ENCODE data around the gene FGF22. TPM values are rescaled to one million over a fixed set of nuclear protein-coding genes. Genes with fewer than 3 reads are reported as not detected.
"Not testable (repeated sequence)": the region's sequence is repeated elsewhere in the genome, so short reads cannot be mapped to it uniquely, and the experiment has no call there.

FGF22 gene
- total RNA-seq, 2 experiments from 2014 or later, result not detected

- ATAC-seq, result no peak
- H3K4me1 Mint-ChIP-seq, result peaks cover 46% of the 10 kb centered on the region
Measured at GRCh38 chr19:658916-659839, 19.5 kb downstream of the FGF22 start.

GRCh38 chr19:660793-661426, 21.2 kb downstream of the FGF22 start:
- peak overlapping the region; percentile 94 for H3K4me3 Mint-ChIP-seq
- CTCF ChIA-PET, result interaction anchor here (0.9 to 2.2 kb wide), 4 partner anchors 19 to 323 kb away, joined by 3 to 9 read pairs (median 4); partner anchors contain the start of gene WDR18
- peak overlapping the region; percentile 95 for H3K27ac Mint-ChIP-seq
- H3K27me3 Mint-ChIP-seq, result no peaks in the 10 kb centered on the region
- H3K36me3 Mint-ChIP-seq, result peaks cover 5% of the 10 kb centered on the region
- no peak for DNase-seq
- H3K9me3 Mint-ChIP-seq (ENCODE audit: low read depth), result no peaks in the 10 kb centered on the region
- no peak for ATAC-seq
- H3K4me1 Mint-ChIP-seq, result peaks cover 48% of the 10 kb centered on the region

More at GRCh38 chr19:658916-659839, 19.5 kb downstream of the FGF22 start:
- CTCF ChIA-PET, result no interaction called here
- Mint-ChIP-seq H3K36me3 (peaks cover 9% of the 10 kb centered on the region), H3K4me3 (peak overlapping the region; percentile 94), H3K27ac (peak overlapping the region; percentile 64), H3K27me3 (no peaks in the 10 kb centered on the region), H3K9me3 (ENCODE audit: low read depth) (no peaks in the 10 kb centered on the region)
- no peak for DNase-seq

GRCh38 chr19:661427-662196, 21.9 kb downstream of the FGF22 start:
- ATAC-seq (peak; percentile 48), DNase-seq (peak; percentile 83)
- peaks cover 47% of the 10 kb centered on the region for H3K4me1 Mint-ChIP-seq
- peak overlapping the region; percentile 94 for H3K4me3 Mint-ChIP-seq
- H3K27me3 Mint-ChIP-seq, result no peaks in the 10 kb centered on the region
- H3K9me3 Mint-ChIP-seq (ENCODE audit: low read depth), result no peaks in the 10 kb centered on the region
- peaks cover 5% of the 10 kb centered on the region for H3K36me3 Mint-ChIP-seq
- peak overlapping the region; percentile 95 for H3K27ac Mint-ChIP-seq
- CTCF ChIA-PET, result interaction anchor here (1.6 to 2.2 kb wide), 2 partner anchors 18 to 151 kb away, joined by 5 to 9 read pairs; no protein-coding TSS in a partner anchor

- no peaks in the 10 kb centered on the region for H3K27me3 Mint-ChIP-seq
- ATAC-seq (peak; percentile 43), DNase-seq (peak; percentile 87)
- H3K36me3 Mint-ChIP-seq, result peaks cover 5% of the 10 kb centered on the region
- CTCF ChIA-PET, result interaction anchor here (1.4 to 3.7 kb wide), 5 partner anchors 17 to 152 kb away, joined by 3 to 40 read pairs (median 6); no protein-coding TSS in a partner anchor
- H3K4me1 Mint-ChIP-seq, result peaks cover 42% of the 10 kb centered on the region
- H3K4me3 Mint-ChIP-seq, result peak overlapping the region; percentile 94
- peak overlapping the region; percentile 95 for H3K27ac Mint-ChIP-seq
- H3K9me3 Mint-ChIP-seq (ENCODE audit: low read depth), result no peaks in the 10 kb centered on the region
Measured at GRCh38 chr19:662207-662961, 22.7 kb downstream of the FGF22 start.

- Mint-ChIP-seq H3K27ac (peak within 1 kb of the TSS; percentile 95), H3K36me3 (peaks cover 5% of the 10 kb centered on the region), H3K9me3 (ENCODE audit: low read depth) (no peaks in the 10 kb centered on the region), H3K4me1 (peaks cover 40% of the 10 kb centered on the region), H3K27me3 (no peaks in the 10 kb centered on the region), H3K4me3 (peak within 1 kb of the TSS; percentile 94)
- ATAC-seq (peak; percentile 65), DNase-seq (peak; percentile 95)
- CTCF ChIA-PET, result interaction anchor here (0.6 to 3.7 kb wide), 6 partner anchors 17 to 414 kb away, joined by 3 to 40 read pairs (median 4); no protein-coding TSS in a partner anchor
Measured at GRCh38 chr19:662962-663681, 23.4 kb downstream of the FGF22 start, which contains the start of gene RNF126. RNF126 (minus strand) TSS chr19:663214; CDS start chr19:663121, 93 bp downstream.

- H3K9me3 Mint-ChIP-seq (ENCODE audit: low read depth), result no peaks in the 10 kb centered on the region
- no peak for ATAC-seq
- H3K36me3 Mint-ChIP-seq, result peaks cover 5% of the 10 kb centered on the region
- no peak for DNase-seq
- H3K27ac Mint-ChIP-seq, result peak overlapping the region; percentile 84
- peak overlapping the region; percentile 75 for H3K4me3 Mint-ChIP-seq
- peaks cover 36% of the 10 kb centered on the region for H3K4me1 Mint-ChIP-seq
- CTCF ChIA-PET, result interaction anchor here (0.6 to 3.7 kb wide), 6 partner anchors 16 to 413 kb away, joined by 3 to 40 read pairs (median 4); no protein-coding TSS in a partner anchor
- peaks cover 5% of the 10 kb centered on the region for H3K27me3 Mint-ChIP-seq
Measured at GRCh38 chr19:663682-664117, 24.0 kb downstream of the FGF22 start.

- H3K36me3 Mint-ChIP-seq, result peaks cover 3% of the 10 kb centered on the region
- H3K4me1 Mint-ChIP-seq, result peaks cover 26% of the 10 kb centered on the region
- peak overlapping the region; percentile 22 for H3K4me3 Mint-ChIP-seq
- CTCF ChIA-PET, result interaction anchor here (0.6 to 3.7 kb wide), 7 partner anchors 14 to 132 kb away, joined by 3 to 40 read pairs (median 3); no protein-coding TSS in a partner anchor
- peaks cover 2% of the 10 kb centered on the region for H3K9me3 Mint-ChIP-seq (ENCODE audit: low read depth)
- peaks cover 12% of the 10 kb centered on the region for H3K27me3 Mint-ChIP-seq
- ATAC-seq, result no peak
- peak; percentile 81 for DNase-seq
- H3K27ac Mint-ChIP-seq, result peak overlapping the region; percentile 84
Measured at GRCh38 chr19:664913-665443, 25.3 kb downstream of the FGF22 start.

- not testable (repeated sequence) for H3K9me3 Mint-ChIP-seq (ENCODE audit: low read depth); DNase-seq; H3K4me3 Mint-ChIP-seq; ATAC-seq; H3K27ac Mint-ChIP-seq; H3K36me3 Mint-ChIP-seq
- CTCF ChIA-PET, result interaction anchor here (0.9 to 2.0 kb wide), 2 partner anchors 12 to 67 kb away, joined by 5 read pairs; no protein-coding TSS in a partner anchor
- peaks cover 16% of the 10 kb centered on the region for H3K4me1 Mint-ChIP-seq
- peaks cover 12% of the 10 kb centered on the region for H3K27me3 Mint-ChIP-seq
Measured at GRCh38 chr19:666985-667573, 27.4 kb downstream of the FGF22 start.

GRCh38 chr19:668675-669434, 29.2 kb downstream of the FGF22 start:
- not testable (repeated sequence) for H3K36me3 Mint-ChIP-seq; H3K27ac Mint-ChIP-seq; ATAC-seq; H3K9me3 Mint-ChIP-seq (ENCODE audit: low read depth); DNase-seq; H3K4me1 Mint-ChIP-seq; H3K4me3 Mint-ChIP-seq
- CTCF ChIA-PET, result interaction anchor here (1.2 to 2.0 kb wide), 3 partner anchors 11 to 68 kb away, joined by 3 to 7 read pairs (median 5); no protein-coding TSS in a partner anchor
- H3K27me3 Mint-ChIP-seq, result peaks cover 16% of the 10 kb centered on the region

GRCh38 chr19:670609-671075, 31.0 kb downstream of the FGF22 start:
- ATAC-seq, result no peak
- H3K4me1 Mint-ChIP-seq, result no peaks in the 10 kb centered on the region
- no peak overlapping the region for H3K27ac Mint-ChIP-seq
- no peak overlapping the region for H3K4me3 Mint-ChIP-seq
- H3K9me3 Mint-ChIP-seq (ENCODE audit: low read depth), result peaks cover 2% of the 10 kb centered on the region
- no peak for DNase-seq
- H3K27me3 Mint-ChIP-seq, result peaks cover 27% of the 10 kb centered on the region
- no peaks in the 10 kb centered on the region for H3K36me3 Mint-ChIP-seq
- CTCF ChIA-PET, result no interaction called here
